HG03095 (cell line): ENCODE data around the gene CCL19.
"Not testable (repeated sequence)": the region's sequence is repeated elsewhere in the genome, so short reads cannot be mapped to it uniquely, and the experiment has no call there.

ENCODE experiments used
- ATAC-seq: cut with Tn5 transposase; IDR thresholded peaks from one replicate; pipeline ENCODE4 v1.9.1; 2021; ENCODE audit warnings: moderate library complexity; ENCODE audit not compliant: unreplicated experiment

Gene CCL19

GRCh38 chr9:34690983-34691935, at the start of gene CCL19:
CCL19 (minus strand) TSS chr9:34691276; CDS start chr9:34691139, 137 bp downstream.
- no peak for ATAC-seq

DNA sequence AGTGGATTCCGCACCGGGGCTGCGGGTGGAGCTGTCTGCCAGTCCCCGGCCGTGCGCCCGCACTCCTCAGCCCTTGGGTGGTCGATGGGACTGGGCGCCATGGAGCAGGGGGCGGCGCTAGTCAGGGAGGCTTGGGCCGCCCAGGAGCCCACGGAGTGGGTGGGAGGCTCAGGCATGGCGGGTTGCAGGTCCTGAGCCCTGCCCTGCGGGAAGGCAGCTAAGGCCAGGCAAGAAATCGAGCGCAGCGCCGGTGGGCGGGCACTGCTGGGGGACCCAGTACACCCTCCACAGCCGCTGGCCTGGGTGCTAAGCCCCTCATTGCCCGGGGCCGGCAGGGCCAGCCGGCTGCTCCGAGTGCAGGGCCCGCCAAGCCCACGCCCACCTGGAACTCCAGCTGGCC, 49.1 kb upstream of the CCL19 start:
- ATAC-seq, result not testable (repeated sequence)

DNA sequence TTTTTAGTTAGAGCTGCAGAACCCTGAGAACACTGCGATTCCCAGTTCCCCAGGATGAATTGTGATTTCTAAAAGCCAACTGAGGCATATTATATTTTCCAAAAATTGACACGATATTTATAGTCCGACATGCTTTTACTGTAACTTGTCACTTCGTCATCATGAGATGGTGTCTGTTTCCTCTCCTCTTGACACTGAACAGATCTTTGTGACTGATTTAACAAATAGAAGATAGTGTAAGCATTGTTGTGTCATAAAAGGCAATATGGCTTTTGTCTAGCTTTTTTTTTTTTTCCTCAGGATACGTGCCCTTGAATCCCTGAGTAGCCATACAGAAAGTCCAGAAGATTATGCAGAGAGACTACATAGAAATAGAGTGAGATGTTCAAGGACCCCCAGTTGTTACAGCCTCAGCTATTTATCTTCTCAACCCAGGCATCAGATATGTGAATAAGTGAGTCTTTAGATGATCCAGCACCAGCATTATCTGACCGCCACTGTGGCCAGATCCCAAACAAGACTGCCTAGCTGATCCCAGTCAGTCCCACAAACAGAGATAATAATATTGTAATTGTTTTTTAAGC, 46.7 kb upstream of the CCL19 start:
- no peak for ATAC-seq

GRCh38 chr9:34734720-34735119, 43.6 kb upstream of the CCL19 start:
- no peak for ATAC-seq

- no peak for ATAC-seq
Observed at GRCh38 chr9:34732886-34733285, 41.8 kb upstream of the CCL19 start.

- ATAC-seq, result no peak
Observed at GRCh38 chr9:34732478-34732877, 41.4 kb upstream of the CCL19 start.

DNA sequence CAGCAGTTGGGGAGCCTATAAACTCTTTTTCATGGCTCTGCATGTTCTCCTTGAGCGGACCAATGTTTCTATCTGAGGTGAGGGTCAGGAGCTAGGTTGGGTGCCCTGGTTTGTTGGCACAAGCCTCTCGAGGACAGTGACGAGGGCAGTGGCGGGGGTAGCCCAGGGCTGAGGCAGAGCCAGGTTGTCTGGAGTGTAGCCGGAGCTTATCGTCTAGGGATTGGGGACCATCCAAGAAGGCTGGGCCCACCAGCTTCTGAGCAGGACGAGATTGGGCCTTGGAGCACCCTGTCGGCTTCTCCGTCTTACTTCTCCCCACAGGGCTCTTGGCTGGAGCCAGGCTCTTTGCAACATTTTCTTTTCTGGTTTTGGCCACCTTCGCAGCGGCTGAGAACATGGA, 32.1 kb upstream of the CCL19 start:
- ATAC-seq, result no peak

DNA sequence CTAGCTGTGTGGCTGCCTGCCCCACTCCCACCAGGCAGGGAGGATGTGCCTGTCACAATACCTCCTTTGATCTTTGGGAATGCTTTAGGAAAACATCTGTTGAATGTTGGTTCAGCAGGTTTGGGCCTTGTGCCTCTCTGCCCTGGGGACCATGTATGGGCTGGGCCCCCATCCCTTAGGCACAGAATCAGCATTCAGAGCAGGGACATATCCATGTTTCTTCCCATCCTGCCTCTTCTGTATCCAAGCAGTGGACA, 28.6 kb upstream of the CCL19 start:
- ATAC-seq, result not testable (repeated sequence)

GRCh38 chr9:34719021-34719768, 28.1 kb upstream of the CCL19 start:
- no peak for ATAC-seq

DNA sequence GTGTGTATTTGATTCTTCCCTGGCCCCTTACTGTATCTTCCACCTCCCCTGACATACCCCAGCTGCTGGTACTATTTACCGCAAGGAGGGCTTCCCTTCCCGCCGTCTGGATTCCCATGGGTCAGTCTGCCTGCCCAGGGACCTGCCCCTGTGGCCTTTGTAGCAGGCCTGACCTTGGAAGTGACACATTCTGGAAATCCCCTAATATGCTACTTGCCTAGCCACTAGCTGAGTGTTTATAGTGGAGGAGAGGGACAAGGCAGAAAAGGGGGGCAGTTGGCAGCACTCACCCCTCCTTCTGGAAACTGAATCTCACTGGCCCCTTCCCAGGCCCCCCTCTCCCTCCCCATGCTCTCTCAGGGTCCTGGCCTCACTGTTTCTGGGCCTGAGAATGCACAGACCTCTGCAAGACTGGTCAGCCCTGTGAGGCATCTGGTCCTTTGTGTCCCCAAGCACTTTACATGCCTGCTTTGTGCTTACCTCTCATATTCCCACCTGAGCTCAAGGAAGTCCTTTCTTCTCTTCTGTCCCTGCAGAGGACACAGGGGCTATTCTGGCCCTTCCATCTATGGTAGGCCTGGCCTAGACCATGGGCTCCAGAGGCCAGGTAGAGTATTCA, 27.0 kb upstream of the CCL19 start:
- ATAC-seq, result no peak

- ATAC-seq, result no peak
Observed at GRCh38 chr9:34716711-34717110, 25.6 kb upstream of the CCL19 start.

- no peak for ATAC-seq
Observed at GRCh38 chr9:34715639-34716215, 24.7 kb upstream of the CCL19 start.

- ATAC-seq, result no peak
Observed at GRCh38 chr9:34714007-34714406, 22.9 kb upstream of the CCL19 start.

DNA sequence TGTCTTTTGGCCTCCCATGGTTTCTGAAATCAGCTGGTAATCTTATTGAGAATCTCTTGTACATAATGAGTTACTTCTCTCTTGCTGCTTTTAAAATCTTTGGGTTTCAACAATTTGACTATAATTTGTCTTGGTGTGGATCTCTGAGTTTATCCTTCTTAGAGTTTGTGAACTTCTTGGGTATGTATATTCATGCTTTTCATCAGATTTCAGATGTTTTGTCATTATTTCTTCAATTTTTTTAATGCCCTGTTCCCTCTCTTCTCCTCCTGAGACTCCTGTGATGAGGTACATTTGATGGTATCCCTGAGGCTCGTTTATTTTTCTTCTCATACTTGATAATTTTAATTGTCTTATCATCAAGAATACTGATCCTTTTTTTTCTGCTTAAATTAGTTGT, 21.1 kb upstream of the CCL19 start:
- ATAC-seq, result no peak

GRCh38 chr9:34710023-34710422, 18.9 kb upstream of the CCL19 start, which contains the start of gene CCL21:
CCL21 (minus strand) TSS chr9:34710136; CDS start chr9:34710066, 70 bp downstream.
- ATAC-seq, result no peak

DNA sequence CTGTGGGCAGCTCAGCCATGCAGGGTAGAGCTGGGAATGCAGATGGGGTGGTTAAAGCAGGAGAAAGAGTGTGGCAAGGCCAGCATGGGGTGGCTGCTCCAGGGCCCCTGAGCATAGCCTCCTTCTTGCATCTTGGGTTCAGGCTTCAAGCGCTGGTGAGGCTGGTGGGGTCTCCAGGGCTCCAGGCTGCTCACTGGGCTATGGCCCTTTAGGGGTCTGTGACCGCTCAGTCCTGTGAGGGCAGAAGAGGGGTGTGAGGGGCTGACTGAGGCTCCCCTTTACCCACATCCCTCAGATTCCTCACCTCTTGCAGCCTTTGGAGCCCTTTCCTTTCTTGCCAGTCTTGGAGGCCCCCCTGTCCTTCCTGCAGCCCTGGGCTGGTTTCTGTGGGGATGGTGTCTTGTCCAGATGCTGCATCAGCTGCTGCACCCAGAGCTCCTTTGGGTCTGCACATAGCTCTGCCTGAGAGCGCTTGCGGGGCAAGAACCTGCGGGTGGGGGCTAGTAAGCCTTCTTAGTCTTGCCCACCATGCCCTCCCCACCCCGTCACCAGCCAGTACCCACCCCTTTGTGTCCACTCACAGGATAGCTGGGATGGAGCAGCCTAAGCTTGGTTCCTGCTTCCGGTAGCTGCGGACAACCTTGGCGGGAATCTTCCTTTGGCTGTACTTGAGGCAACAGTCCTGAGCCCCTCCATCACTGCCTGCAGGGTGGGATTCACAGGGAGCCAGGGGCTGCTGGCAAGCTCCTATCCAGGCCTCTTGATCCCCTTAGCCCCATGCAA, 18.3 kb upstream of the CCL19 start:
- ATAC-seq, result no peak

DNA sequence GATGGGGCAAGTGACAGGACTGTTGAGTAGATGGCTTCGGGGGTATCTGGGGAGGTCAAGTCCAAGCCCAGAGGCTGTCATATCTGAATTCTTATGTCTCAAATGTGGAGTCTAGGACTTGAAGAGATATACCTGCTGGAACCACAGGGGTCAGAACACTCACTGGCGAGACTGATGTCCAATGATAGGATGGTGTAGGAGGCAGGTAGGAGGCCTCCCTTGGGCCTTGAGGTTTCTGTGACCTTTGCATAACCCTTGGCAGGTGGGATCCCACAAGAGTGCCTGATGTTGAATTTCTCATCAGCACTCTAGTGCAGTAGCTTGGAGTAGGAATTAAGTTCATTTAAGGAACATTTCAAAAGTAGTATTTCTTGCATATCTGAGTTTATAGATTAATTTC, 16.1 kb upstream of the CCL19 start:
- no peak for ATAC-seq

DNA sequence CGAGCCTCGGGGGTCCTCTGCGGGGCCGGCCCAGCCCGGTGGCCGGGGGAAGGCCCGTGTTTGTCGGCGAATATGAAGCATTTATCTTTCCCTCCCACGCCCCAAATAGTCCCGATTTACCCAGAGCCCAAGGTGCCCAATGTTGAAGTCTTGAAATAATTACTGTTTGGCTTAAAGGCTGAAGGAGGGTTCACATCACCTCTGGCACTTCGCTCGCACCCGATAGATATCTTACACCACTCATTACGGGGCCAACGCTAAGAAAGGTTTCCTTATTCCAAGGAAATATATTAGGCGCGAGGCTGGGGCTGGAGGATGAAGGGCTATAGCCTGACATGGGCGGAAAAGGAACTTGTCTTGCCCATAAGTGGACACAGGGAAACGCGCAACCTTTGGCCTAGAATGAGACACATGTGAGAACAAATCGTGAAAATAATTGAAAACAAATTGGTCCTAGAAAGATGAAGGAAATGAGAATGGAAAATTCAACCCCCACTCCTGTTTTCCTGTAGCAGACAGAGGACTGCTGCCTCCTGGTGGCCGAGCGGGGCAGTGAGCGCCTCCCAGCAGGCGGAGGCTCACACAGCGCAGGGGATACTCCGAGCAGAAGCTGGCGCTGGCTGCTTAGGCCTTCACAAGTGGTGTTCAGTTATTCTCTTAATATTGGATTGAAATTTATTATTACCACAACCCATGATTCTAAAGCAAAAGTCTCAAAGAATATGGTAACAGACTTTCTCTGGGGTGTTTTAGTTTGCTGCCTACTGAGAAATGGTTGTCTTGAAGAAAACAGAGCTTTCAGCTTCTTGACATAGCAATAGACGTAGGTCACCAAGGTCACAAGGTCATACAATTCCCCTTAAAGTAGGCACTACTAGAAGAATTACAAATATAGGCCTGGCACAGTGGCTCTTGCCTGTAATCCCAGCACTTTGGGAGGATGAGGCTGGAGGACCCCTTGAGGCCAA, 11.0 kb upstream of the CCL19 start:
- ATAC-seq, result peak; percentile 75
